Measurements from ENCODE around the gene IGSF9. TPM values are rescaled to one million over a fixed set of nuclear protein-coding genes. Genes with fewer than 3 reads are reported as not detected.

Gene IGSF9
- total and polyA plus RNA-seq, 8 donors: 0.83 to 5.4 (median 2.0) TPM

DNA sequence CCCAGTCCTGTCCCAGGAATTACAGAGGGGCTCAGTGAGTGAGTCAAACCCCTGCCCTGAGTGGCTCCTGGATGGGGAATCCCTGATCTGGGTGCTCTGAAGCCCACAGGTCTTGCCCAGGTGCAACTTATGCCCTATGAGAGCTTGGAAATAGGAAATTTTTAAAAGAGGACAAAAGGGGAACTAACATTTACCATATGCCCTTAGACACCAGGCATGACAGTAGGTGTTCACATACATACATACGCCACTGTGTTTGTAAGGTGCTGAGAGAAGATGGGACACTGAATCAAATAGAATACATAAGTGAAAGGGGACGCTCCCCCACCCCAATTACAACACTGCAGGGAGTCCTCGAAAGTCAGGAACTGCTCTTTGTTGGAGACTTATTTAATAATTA is 46.9 kb downstream of the IGSF9 start:
- 80 to 83% methylated on average over 3 of the region's 3 CpGs for WGBS, 2 donors
- Histone ChIP-seq H3K36me3 (no peaks in the 10 kb centered on the region), H3K9me3 (no peaks in the 10 kb centered on the region), H3K27ac (no peak overlapping the region), H3K4me3 (no peak overlapping the region), H3K4me1 (peaks cover 5 to 14% (median 11%) of the 10 kb centered on the region in 3 donors), H3K27me3 (no peaks in the 10 kb centered on the region)
- intact Hi-C loops (cut with DNase I): no loop called here
- no peak for DNase-seq
- ATAC-seq: no peak
- no peak for FAIRE-seq
- TF ChIP-seq, protein P1, sequence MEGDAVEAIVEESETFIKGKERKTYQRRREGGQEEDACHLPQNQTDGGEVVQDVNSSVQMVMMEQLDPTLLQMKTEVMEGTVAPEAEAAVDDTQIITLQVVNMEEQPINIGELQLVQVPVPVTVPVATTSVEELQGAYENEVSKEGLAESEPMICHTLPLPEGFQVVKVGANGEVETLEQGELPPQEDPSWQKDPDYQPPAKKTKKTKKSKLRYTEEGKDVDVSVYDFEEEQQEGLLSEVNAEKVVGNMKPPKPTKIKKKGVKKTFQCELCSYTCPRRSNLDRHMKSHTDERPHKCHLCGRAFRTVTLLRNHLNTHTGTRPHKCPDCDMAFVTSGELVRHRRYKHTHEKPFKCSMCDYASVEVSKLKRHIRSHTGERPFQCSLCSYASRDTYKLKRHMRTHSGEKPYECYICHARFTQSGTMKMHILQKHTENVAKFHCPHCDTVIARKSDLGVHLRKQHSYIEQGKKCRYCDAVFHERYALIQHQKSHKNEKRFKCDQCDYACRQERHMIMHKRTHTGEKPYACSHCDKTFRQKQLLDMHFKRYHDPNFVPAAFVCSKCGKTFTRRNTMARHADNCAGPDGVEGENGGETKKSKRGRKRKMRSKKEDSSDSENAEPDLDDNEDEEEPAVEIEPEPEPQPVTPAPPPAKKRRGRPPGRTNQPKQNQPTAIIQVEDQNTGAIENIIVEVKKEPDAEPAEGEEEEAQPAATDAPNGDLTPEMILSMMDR (IDR thresholded peaks at IDR 0.05): no peak

DNA sequence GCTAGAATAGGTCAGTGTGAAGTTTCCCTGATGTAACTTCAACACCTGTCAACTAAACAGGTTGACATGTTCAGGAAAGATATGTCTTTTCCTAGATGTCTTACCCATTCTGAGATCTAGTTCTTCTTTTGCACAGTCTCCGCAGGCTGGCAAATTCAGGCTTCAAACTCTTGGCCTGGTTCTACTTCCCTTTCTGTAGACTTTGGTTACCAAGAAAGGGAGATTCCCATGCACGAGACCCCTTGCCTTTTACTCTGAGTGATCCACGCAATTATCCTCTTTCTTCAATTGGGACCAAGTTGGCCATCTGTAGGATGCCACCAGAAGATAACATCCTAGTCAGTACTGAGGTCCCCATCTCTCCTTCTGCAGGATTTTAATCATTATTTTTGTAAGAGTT is 47.5 kb downstream of the IGSF9 start:
- Histone ChIP-seq H3K36me3 (no peaks in the 10 kb centered on the region), H3K4me3 (no peak overlapping the region), H3K27me3 (no peaks in the 10 kb centered on the region), H3K27ac (no peak overlapping the region), H3K9me3 (no peaks in the 10 kb centered on the region), H3K4me1 (peaks cover 5 to 14% (median 11%) of the 10 kb centered on the region in 3 donors)
- TF ChIP-seq, protein P1 (IDR thresholded peaks at IDR 0.05): no peak
- no peak for FAIRE-seq
- 83 to 88% methylated on average over 3 of the region's 3 CpGs for WGBS, 2 donors
- no peak for ATAC-seq
- no peak for DNase-seq
- intact Hi-C loops (cut with DNase I): no loop called here

DNA sequence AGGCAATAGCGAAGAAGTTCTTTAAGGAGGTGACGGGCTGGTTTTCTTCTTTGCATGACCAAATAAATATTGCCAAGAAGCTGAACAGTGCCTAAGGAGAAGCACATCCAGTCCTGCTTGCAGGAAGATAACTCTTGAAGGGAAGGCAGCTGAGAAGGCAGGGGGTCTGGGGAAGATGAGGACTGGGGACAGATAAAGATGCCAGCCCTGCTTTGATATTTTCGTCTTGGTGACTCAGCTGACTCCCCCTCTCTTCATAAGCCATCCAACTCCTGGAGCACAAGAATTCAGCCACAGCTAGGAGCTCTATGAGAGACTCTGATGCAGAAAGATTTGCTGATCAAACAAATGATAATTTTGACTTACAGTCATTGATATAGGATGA is 48.9 kb downstream of the IGSF9 start:
- TF ChIP-seq, protein P1 (IDR thresholded peaks at IDR 0.05): no peak

DNA sequence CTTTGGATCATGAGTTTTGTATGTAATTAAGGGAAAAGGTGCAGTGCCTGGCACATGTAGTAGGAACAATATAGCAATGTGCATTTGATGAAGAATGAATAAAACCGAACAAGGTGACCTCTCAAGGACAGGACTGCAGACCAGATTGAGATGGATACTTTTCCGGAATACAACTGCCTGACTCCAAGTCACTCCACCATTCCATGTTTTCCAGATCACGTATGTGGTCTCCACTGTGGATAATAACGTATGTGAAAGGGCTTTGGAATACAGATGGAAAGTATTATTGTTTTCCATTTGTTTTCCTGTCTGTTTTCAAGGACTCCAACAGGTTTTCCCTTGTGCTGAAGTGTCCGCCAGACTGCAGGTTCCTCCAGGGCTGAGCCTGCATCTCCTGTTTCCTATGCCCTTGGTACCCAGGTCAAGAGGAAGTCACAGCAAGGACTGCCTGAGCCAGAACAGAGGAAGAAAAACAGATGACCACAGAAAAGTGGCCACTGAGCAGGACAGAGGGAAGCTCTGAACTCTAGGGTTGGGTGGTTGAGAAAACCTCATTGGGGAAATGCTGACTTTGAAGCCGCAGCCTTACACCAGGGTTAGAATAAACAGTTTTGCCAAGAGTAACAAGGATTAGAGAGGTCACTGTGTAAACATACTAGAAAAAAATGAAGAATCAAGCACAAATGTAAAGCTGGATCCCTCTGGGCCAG is 49.4 kb downstream of the IGSF9 start:
- no peaks in the 10 kb centered on the region for H3K36me3 ChIP-seq
- FAIRE-seq (no peak), ATAC-seq (no peak), DNase-seq (no peak)
- H3K27me3 ChIP-seq: no peaks in the 10 kb centered on the region
- intact Hi-C loops (cut with DNase I): no loop called here
- H3K27ac ChIP-seq: no peak overlapping the region
- TF ChIP-seq, protein P1 (IDR thresholded peaks at IDR 0.05): no peak
- H3K9me3 ChIP-seq: no peaks in the 10 kb centered on the region
- peaks cover 5 to 12% (median 9%) of the 10 kb centered on the region in 3 donors for H3K4me1 ChIP-seq
- no peak overlapping the region for H3K4me3 ChIP-seq
- WGBS, 2 donors: 75 to 80% methylated on average over 6 of the region's 6 CpGs

More for the DNA sequence above, 48.9 kb downstream of the IGSF9 start:
- ATAC-seq (no peak), FAIRE-seq (no peak), DNase-seq (no peak)
- intact Hi-C loops (cut with DNase I): no loop called here
- peaks cover 5 to 14% (median 11%) of the 10 kb centered on the region in 3 donors for H3K4me1 ChIP-seq
- 76 to 81% methylated on average over 3 of the region's 3 CpGs for WGBS, 2 donors
- H3K27me3 ChIP-seq: no peaks in the 10 kb centered on the region
- no peaks in the 10 kb centered on the region for H3K36me3 ChIP-seq
- no peak overlapping the region for H3K27ac ChIP-seq
- H3K9me3 ChIP-seq: no peaks in the 10 kb centered on the region
- H3K4me3 ChIP-seq: no peak overlapping the region

DNA sequence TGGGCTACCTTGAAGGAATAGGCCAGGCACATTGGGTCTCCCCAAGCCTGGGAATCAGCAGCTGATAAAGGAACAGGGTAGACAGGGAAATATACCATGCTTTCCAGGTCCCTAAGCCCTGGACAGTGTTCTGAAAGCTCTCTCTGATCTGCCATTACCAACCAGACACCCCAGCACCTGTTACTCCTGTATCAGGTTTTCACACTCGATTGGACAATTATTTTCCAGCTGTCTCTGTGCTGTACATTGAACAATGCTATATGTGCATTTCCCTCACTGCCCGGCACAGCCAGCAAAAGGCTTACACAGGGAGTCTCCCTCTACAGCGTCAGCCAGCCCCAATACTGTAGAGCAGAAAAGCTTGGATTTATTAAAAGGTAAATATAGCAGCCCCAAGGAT is 50.1 kb downstream of the IGSF9 start:
- no peak overlapping the region for H3K27ac ChIP-seq
- intact Hi-C loops (cut with DNase I): no loop called here
- 62 to 76% methylated on average over 3 of the region's 3 CpGs for WGBS, 2 donors

More for the DNA sequence above, 50.1 kb downstream of the IGSF9 start:
- FAIRE-seq (no peak), ATAC-seq (no peak), DNase-seq (no peak)
- Histone ChIP-seq H3K36me3 (no peaks in the 10 kb centered on the region), H3K27me3 (no peaks in the 10 kb centered on the region), H3K9me3 (no peaks in the 10 kb centered on the region), H3K4me3 (no peak overlapping the region), H3K4me1 (peaks cover 2 to 4% (median 2%) of the 10 kb centered on the region in 3 donors)
- TF ChIP-seq, protein P1 (IDR thresholded peaks at IDR 0.05): no peak
